A549 (cell line): Measurements from ENCODE around the gene PTPRN2. TPM values are rescaled to one million over a fixed set of nuclear protein-coding genes. Genes with fewer than 3 reads are reported as not detected.

Source experiments
- ATAC-seq, 2 experiments: fragments of 200-7000 bp in 1 of 2; fragments of >200 bp in 1 of 2; cut with Nextera tagmentation in 1 of 2; cut with Tn5 transposase in 1 of 2; 3 replicates each; pipeline versions ENCODE4 v1.8.0 to v1.9.1; 2018 to 2020; ENCODE audit warnings: mild to moderate bottlenecking in 1 of 2, moderate library complexity in 1 of 2
- CTCF ChIA-PET: fragments of 300-600 bp; sonication (Branson Sonifier 250); formaldehyde crosslinking; extraction: SDS; loops from one replicate; lab custom pipeline; 2021; ENCODE audit warnings: antibody characterized with exemption, inconsistent platforms; lab: Yijun Ruan, JAX
- POLR2A ChIA-PET: fragments of 350-600 bp; formaldehyde crosslinking; extraction: SDS; loops from one replicate; lab custom pipeline; 2021; ENCODE audit warnings: antibody characterized with exemption, inconsistent platforms; lab: Yijun Ruan, JAX
- DNase-seq, 2 experiments: peaks; one replicate each; pipeline versions ENCODE4 v3.0.0 to v3.0.0-alpha.2; 2011 to 2016; ENCODE audit warnings: low read depth in 1 of 2, low spot score in 1 of 2
- FAIRE-seq: peaks from 2 replicates; lab custom pipeline; 2011; peaks lifted over from hg19 to GRCh38; lab: Jason Lieb, UNC
- H3K27ac ChIP-seq, 2 experiments: fragments of >200 bp; sonication (Bioruptor Twin); formaldehyde crosslinking; 3 replicates each; pipeline ENCODE4 v1.5.1; 2016 to 2017
- H3K4me1 ChIP-seq: fragments of >200 bp; sonication (Bioruptor Twin); formaldehyde crosslinking; 3 replicates; pipeline ENCODE4 v1.6.1; 2016
- H3K4me2 ChIP-seq: fragments of >200 bp; sonication (Bioruptor Twin); formaldehyde crosslinking; 3 replicates; pipeline ENCODE4 v1.6.1; 2016
- H3K4me3 ChIP-seq: fragments of >200 bp; sonication (Bioruptor Twin); formaldehyde crosslinking; 3 replicates; pipeline ENCODE4 v1.5.1; 2016
- H3K9me3 ChIP-seq: fragments of >200 bp; sonication (Bioruptor Twin); formaldehyde crosslinking; 3 replicates; pipeline ENCODE4 v1.6.1; 2016
- CBX8 ChIP-seq: fragments of 200-600 bp; sonication (generic); IDR thresholded peaks from 2 replicates; pipeline ENCODE4 v1.6.1; 2016
- CEBPB ChIP-seq, 2 experiments: fragments of >200 bp in 1 of 2; sonication (Bioruptor Twin) in 1 of 2; formaldehyde crosslinking in 1 of 2; IDR thresholded peaks; 2 replicates each; pipeline ENCODE4 v1.6.1; 2012 to 2016
- CHD2 ChIP-seq: fragments of 150-350 bp; IDR thresholded peaks from 2 replicates; pipeline ENCODE4 v1.6.1; 2014; ENCODE audit warnings: low read length; ENCODE audit not compliant: partially characterized antibody
- CHD4 ChIP-seq: fragments of 200-600 bp; sonication (generic); IDR thresholded peaks from 2 replicates; pipeline ENCODE4 v1.6.1; 2016; ENCODE audit warnings: antibody characterized with exemption, mild to moderate bottlenecking, borderline replicate concordance
- E2F6 ChIP-seq: IDR thresholded peaks from 2 replicates; pipeline ENCODE4 v1.6.1; 2012; ENCODE audit warnings: low read depth, borderline replicate concordance
- EHF ChIP-seq: fragments of 250-450 bp; sonication (Bioruptor Pico); IDR thresholded peaks from 2 replicates; pipeline ENCODE4 v1.5.0; 2020; ENCODE audit warnings: mild to moderate bottlenecking
- FOSB ChIP-seq: fragments of 250-450 bp; sonication (Bioruptor Pico); IDR thresholded peaks from 2 replicates; pipeline ENCODE4 v1.5.0; 2020; ENCODE audit warnings: mild to moderate bottlenecking, moderate library complexity
- GATA3 ChIP-seq: IDR thresholded peaks from 2 replicates; pipeline ENCODE4 v1.6.1; 2012; ENCODE audit warnings: borderline replicate concordance
- JUNB ChIP-seq: fragments of >200 bp; sonication (Bioruptor Twin); formaldehyde crosslinking; IDR thresholded peaks from 2 replicates; pipeline ENCODE4 v1.6.1; 2016
- KDM1A ChIP-seq: fragments of 200-600 bp; sonication (generic); IDR thresholded peaks from 2 replicates; pipeline ENCODE4 v1.6.1; 2016; ENCODE audit warnings: low read depth, mild to moderate bottlenecking
- NFE2L2 ChIP-seq: fragments of 150-350 bp; conservative IDR thresholded peaks from 2 replicates; pipeline ENCODE4 v1.6.1; 2014; ENCODE audit warnings: low read length
- NPAS2 ChIP-seq: fragments of 250-450 bp; sonication (Bioruptor Pico); IDR thresholded peaks from 2 replicates; pipeline ENCODE4 v1.8.0; 2022; ENCODE audit warnings: mild to moderate bottlenecking, moderate library complexity, borderline replicate concordance
- NR3C1 ChIP-seq: fragments of >200 bp; sonication (Bioruptor Twin); formaldehyde crosslinking; IDR thresholded peaks from 3 replicates; pipeline ENCODE4 v1.6.1; 2017
- RCOR1 ChIP-seq: fragments of 150-350 bp; IDR thresholded peaks from 2 replicates; pipeline ENCODE4 v1.6.1; 2014; ENCODE audit warnings: antibody characterized with exemption, low read length, low read depth
- REST ChIP-seq: fragments of 200-600 bp; sonication (generic); IDR thresholded peaks from 2 replicates; pipeline ENCODE4 v1.6.1; 2016; ENCODE audit warnings: antibody characterized with exemption, mild to moderate bottlenecking, moderate library complexity
- RFX5 ChIP-seq: fragments of 450-650 bp; IDR thresholded peaks from 2 replicates; pipeline ENCODE4 v1.7.1; 2014; ENCODE audit warnings: antibody characterized with exemption, mild to moderate bottlenecking, moderate library complexity
- RNF2 ChIP-seq: fragments of 200-600 bp; sonication (generic); IDR thresholded peaks from 2 replicates; pipeline ENCODE4 v1.6.1; 2016; ENCODE audit warnings: low read depth, mild to moderate bottlenecking, antibody characterized with exemption, moderate library complexity, borderline replicate concordance
- TP53 ChIP-seq: fragments of 250-450 bp; sonication (Bioruptor Pico); IDR thresholded peaks from 2 replicates; pipeline ENCODE4 v1.5.0; 2021; ENCODE audit warnings: mild to moderate bottlenecking, moderate library complexity
- ZC3H11A ChIP-seq: fragments of 450-650 bp; IDR thresholded peaks from 2 replicates; pipeline ENCODE4 v1.6.1; 2014; ENCODE audit warnings: antibody characterized with exemption, mild to moderate bottlenecking
- ZNF302 ChIP-seq: fragments of 250-450 bp; sonication (Bioruptor Pico); IDR thresholded peaks from 2 replicates; pipeline ENCODE4 v1.9.0; 2021; ENCODE audit warnings: inconsistent platforms, mild to moderate bottlenecking, moderate library complexity
- WGBS: methylation state at CpG from one replicate; pipeline ENCODE4 v1.1.6; 2017; ENCODE audit errors: missing lambda C conversion rate; 5-methylcytosine and 5-hydroxymethylcytosine counted together
- polyA plus RNA-seq, 4 experiments: library from polyadenylated mRNA; depleted of rRNA in 3 of 4; stranded (reverse); fragments of >200 nt; fragmentation: RNase III in 1 of 4; extraction: RNeasy Plus Mini Kit Qiagen cat#74134 plus additional on column Dnase treatment in 1 of 4; gene quantifications; 2 replicates in 3 of 4; 3 replicates in 1 of 4; pipeline ENCODE4 v1.2.3, GENCODE V29; 2011 to 2017
- TF ChIP-seq, protein P1 (sequence below): fragments of 250-450 bp; sonication (Bioruptor Pico); IDR thresholded peaks from 2 replicates; pipeline ENCODE4 v1.5.0; 2021; ENCODE audit warnings: mild to moderate bottlenecking, moderate library complexity, borderline replicate concordance
- TF ChIP-seq, protein P2 (sequence below): fragments of 250-450 bp; sonication (Bioruptor Pico); IDR thresholded peaks from 2 replicates; pipeline ENCODE4 v1.5.0; 2020; ENCODE audit warnings: low read depth, mild to moderate bottlenecking, moderate library complexity
- TF ChIP-seq, protein P3 (sequence below): IDR thresholded peaks from 2 replicates; pipeline ENCODE4 v1.6.1; 2012

PTPRN2 gene
- polyA plus RNA-seq, 2 of the 4 experiments (the other 2 are of a cell fraction) = 0.41 to 1.2 TPM

DNA sequence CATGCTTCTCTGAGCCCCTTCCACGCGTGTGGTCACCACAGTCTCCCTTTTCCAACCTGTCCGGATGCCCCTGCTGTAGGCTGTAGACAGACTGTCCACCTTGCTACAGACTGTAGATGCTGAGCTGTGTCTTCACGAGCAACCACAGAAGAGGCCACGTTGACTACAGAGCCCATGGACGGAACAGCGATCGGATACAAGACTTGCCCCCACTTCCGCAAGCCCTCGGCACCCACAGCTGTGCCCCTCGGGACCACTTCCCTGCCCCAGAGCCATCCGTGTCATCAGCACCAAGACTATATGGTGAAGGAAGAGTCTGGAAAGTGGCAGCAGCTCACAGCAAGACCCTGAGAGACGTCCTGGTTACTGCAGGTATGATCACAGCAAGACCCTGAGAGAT lies 759.4 kb downstream of the PTPRN2 start:
- Histone ChIP-seq H3K9me3 (no peaks in the 10 kb centered on the region), H3K4me3 (no peak overlapping the region), H3K27ac (no peak overlapping the region), H3K4me1 (no peaks in the 10 kb centered on the region), H3K4me2 (no peak overlapping the region)
- ATAC-seq = no peak
- CTCF ChIA-PET = no interaction called here
- POLR2A ChIA-PET = no interaction called here
- TF ChIP-seq REST (no peak), FOSB (CRISPR knock-in tag) (no peak), TP53 (CRISPR knock-in tag) (no peak), RCOR1 (no peak)
- TF ChIP-seq, protein P1, sequence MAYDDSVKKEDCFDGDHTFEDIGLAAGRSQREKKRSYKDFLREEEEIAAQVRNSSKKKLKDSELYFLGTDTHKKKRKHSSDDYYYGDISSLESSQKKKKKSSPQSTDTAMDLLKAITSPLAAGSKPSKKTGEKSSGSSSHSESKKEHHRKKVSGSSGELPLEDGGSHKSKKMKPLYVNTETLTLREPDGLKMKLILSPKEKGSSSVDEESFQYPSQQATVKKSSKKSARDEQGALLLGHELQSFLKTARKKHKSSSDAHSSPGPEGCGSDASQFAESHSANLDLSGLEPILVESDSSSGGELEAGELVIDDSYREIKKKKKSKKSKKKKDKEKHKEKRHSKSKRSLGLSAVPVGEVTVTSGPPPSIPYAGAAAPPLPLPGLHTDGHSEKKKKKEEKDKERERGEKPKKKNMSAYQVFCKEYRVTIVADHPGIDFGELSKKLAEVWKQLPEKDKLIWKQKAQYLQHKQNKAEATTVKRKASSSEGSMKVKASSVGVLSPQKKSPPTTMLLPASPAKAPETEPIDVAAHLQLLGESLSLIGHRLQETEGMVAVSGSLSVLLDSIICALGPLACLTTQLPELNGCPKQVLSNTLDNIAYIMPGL (CRISPR knock-in tag) = no peak
- 40% methylated on average over 9 of the region's 13 CpGs for WGBS
- no peak for DNase-seq
- FAIRE-seq = no peak

DNA sequence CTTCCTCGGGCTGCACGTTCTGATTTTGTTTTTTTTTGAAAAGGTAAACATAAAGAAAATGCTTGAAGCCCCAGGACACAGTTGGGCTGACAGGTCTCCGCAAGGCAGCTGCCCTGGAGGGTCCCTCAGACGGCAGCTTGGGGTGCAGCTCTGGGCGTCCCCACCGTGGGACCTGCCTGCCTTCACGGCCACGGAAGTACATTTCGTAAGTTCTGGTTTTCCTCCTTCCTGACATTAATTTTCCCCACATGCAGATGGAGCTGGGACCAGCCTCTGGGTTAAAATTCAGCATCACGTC lies 759.8 kb downstream of the PTPRN2 start:
- CTCF ChIA-PET = no interaction called here
- POLR2A ChIA-PET = no interaction called here
- no peaks in the 10 kb centered on the region for H3K9me3 ChIP-seq
- FAIRE-seq (no peak), ATAC-seq (no peak), DNase-seq (no peak)
- no peak overlapping the region for H3K4me3 ChIP-seq
- H3K4me1 ChIP-seq = no peaks in the 10 kb centered on the region
- no peak overlapping the region for H3K27ac ChIP-seq
- H3K4me2 ChIP-seq = no peak overlapping the region
- 15% methylated on average over 10 of the region's 10 CpGs for WGBS
- no peak for TF ChIP-seq CHD4
- no peak for TF ChIP-seq NR3C1
- TF ChIP-seq, protein P2, sequence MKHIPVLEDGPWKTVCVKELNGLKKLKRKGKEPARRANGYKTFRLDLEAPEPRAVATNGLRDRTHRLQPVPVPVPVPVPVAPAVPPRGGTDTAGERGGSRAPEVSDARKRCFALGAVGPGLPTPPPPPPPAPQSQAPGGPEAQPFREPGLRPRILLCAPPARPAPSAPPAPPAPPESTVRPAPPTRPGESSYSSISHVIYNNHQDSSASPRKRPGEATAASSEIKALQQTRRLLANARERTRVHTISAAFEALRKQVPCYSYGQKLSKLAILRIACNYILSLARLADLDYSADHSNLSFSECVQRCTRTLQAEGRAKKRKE (CRISPR knock-in tag) = no peak
- no peak for TF ChIP-seq JUNB
- TF ChIP-seq NFE2L2 = no peak
- TF ChIP-seq TP53 (CRISPR knock-in tag) = no peak
- no peak for TF ChIP-seq CEBPB (IDR thresholded peaks at IDR 0.05)
- no peak for TF ChIP-seq NPAS2 (CRISPR knock-in tag)
- TF ChIP-seq, protein P3, sequence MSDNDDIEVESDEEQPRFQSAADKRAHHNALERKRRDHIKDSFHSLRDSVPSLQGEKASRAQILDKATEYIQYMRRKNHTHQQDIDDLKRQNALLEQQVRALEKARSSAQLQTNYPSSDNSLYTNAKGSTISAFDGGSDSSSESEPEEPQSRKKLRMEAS = no peak
- TF ChIP-seq, all 56 proteins: peak for 0

DNA sequence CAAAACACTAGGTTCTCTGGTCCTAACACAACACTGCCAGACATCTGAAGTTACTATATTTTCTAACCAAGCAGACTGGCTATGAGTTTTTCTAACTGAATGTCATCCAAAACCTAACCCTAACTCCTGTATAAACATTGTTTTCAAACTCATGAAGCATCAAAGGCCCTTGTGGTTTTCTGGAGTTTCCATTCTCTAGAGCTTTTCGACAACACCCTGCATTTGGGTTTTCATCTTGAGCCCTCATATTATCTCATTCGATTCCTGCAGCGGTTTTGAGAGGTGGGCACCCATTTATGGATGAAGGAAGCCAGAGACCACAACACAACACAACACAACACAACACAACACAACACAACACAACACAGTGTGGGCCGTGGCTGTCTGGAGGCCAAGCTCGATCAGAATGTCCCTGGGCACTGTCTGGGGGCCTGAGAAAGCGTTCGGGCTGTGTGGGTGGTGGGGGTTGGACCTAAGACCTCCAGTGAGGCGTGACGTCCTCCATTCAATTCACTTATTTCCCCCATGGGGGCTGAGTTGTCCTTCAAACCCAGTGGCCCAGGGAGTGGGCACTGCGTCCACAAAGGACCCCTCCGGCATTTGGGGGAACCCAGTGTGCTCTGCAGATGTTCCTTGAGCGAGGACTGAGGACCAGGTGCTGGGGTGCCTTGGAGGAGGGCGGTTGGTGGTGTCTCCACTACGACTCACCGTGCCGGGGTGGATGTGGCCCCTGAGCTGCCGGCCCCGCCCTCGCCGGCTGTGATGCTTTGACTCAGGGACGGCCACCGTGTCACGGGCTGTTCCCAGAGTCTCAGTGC lies 760.4 kb downstream of the PTPRN2 start:
- Histone ChIP-seq H3K9me3 (no peaks in the 10 kb centered on the region), H3K4me2 (no peak overlapping the region), H3K4me3 (no peak overlapping the region), H3K27ac (no peak overlapping the region), H3K4me1 (no peaks in the 10 kb centered on the region)
- WGBS = 27% methylated on average over 19 of the region's 23 CpGs
- no peak for TF ChIP-seq JUNB
- no peak for TF ChIP-seq GATA3
- TF ChIP-seq RNF2 = no peak
- no peak for TF ChIP-seq ZNF302 (CRISPR knock-in tag)
- TF ChIP-seq ZC3H11A = no peak
- no peak for TF ChIP-seq EHF (CRISPR knock-in tag)
- no peak for TF ChIP-seq RFX5
- no peak for TF ChIP-seq KDM1A
- TF ChIP-seq RCOR1 = no peak
- TF ChIP-seq CHD2 = no peak
- no peak for TF ChIP-seq NPAS2 (CRISPR knock-in tag)
- no peak for TF ChIP-seq E2F6
- TF ChIP-seq CBX8 = no peak
- FAIRE-seq = no peak
- no peak for DNase-seq
- ATAC-seq = no peak
- ChIA-PET POLR2A (no interaction called here), CTCF (interaction anchor here (1.0 kb wide), 1 partner anchor 144 kb away, joined by 3 read pairs; no protein-coding TSS in a partner anchor)
